ENCODE measurements around the gene MCU. TPM values are rescaled to one million over a fixed set of nuclear protein-coding genes. Genes with fewer than 3 reads are reported as not detected.

MCU gene
- polyA plus RNA-seq, 1 donor (not counting 4 experiments of a cell fraction or from before 2014, with no cell fraction given) = 103 TPM

DNA sequence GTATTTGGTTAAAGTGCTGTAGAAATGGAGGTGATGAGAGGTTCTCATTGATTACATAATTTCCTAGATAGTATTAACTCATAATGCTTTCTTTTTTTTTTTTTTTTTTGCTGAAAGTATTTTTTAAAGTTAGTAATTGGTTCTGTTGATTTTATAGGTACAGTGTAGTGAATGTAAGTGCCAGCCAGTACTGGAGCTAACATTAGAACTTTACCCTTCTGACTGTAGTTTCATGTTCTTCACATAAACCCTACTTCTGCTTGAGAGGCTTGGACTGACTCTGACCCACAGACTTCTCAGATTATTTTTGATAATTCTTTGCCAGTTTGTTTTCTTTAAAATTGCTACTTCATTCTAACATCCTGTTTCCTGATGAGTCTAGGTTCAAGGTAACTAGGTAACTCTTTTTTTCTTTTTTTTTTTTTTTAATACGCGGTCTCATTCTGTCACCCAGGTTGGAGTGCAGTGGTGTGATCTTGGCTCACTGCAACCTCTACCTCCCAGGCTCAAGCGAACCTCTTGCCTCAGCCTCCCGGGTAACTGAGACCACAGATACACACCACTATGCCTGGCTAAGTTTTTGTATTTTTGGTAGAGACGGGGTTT lies 109.4 kb downstream of the MCU start:
- H4K20me1 ChIP-seq (ENCODE audit: control insufficient read depth, extremely low read depth, insufficient read depth, low read length) = no peaks in the 10 kb centered on the region
- H3K36me3 ChIP-seq (ENCODE audit: control insufficient read depth in 2 of 2, extremely low read depth in 1 of 2, insufficient read depth in 2 of 2, low read length in 2 of 2) = no peaks in the 10 kb centered on the region
- no peak overlapping the region for H3K27ac ChIP-seq (ENCODE audit: control insufficient read depth, insufficient read depth, low read length)
- H3K4me3 ChIP-seq (ENCODE audit: control insufficient read depth in 2 of 3, extremely low read depth in 1 of 3, insufficient read depth in 2 of 3, low read depth in 1 of 3, low read length in 3 of 3) = no peak overlapping the region
- H2AFZ ChIP-seq (ENCODE audit: control insufficient read depth, low read length) = no peak overlapping the region
- FAIRE-seq = no peak
- no peaks in the 10 kb centered on the region for H3K9me1 ChIP-seq (ENCODE audit: control insufficient read depth, extremely low read depth, insufficient read depth, low read length)
- H3K27me3 ChIP-seq (ENCODE audit: control insufficient read depth, extremely low read depth, insufficient read depth, low read length) = no peaks in the 10 kb centered on the region
- no peak overlapping the region for H3K9ac ChIP-seq (ENCODE audit: control insufficient read depth, extremely low read depth, insufficient read depth, low read length)
- DNase-seq (ENCODE audit: low read depth, low spot score) = no peak
- H3K9me3 ChIP-seq (ENCODE audit: control insufficient read depth, low read depth, low read length) = no peaks in the 10 kb centered on the region
- TF ChIP-seq EZH2 (IDR thresholded peaks at IDR 0.05; ENCODE audit: low read length) = no peak
- TF ChIP-seq, protein P1, sequence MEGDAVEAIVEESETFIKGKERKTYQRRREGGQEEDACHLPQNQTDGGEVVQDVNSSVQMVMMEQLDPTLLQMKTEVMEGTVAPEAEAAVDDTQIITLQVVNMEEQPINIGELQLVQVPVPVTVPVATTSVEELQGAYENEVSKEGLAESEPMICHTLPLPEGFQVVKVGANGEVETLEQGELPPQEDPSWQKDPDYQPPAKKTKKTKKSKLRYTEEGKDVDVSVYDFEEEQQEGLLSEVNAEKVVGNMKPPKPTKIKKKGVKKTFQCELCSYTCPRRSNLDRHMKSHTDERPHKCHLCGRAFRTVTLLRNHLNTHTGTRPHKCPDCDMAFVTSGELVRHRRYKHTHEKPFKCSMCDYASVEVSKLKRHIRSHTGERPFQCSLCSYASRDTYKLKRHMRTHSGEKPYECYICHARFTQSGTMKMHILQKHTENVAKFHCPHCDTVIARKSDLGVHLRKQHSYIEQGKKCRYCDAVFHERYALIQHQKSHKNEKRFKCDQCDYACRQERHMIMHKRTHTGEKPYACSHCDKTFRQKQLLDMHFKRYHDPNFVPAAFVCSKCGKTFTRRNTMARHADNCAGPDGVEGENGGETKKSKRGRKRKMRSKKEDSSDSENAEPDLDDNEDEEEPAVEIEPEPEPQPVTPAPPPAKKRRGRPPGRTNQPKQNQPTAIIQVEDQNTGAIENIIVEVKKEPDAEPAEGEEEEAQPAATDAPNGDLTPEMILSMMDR (optimal IDR thresholded peaks at IDR 0.05 in 1 of 3, IDR thresholded peaks at IDR 0.05 in 1 of 3, conservative IDR thresholded peaks at IDR 0.05 in 1 of 3; ENCODE audit: extremely low read depth in 1 of 3, insufficient read depth in 2 of 3, low read length in 3 of 3) = no peak
- dilution Hi-C loops (cut with MboI; ENCODE audit: extremely low pct_ligation_motif_present, low sequenced_read_pairs) = no loop called here
- no peak overlapping the region for H3K4me2 ChIP-seq (ENCODE audit: control insufficient read depth, extremely low read depth, insufficient read depth, low read depth, low read length)
- no peaks in the 10 kb centered on the region for H3K4me1 ChIP-seq (ENCODE audit: control insufficient read depth, extremely low read depth, insufficient read depth, low read length)
- peaks cover 9% of the 10 kb centered on the region for H3K79me2 ChIP-seq (ENCODE audit: control insufficient read depth, insufficient read depth, low read length)

DNA sequence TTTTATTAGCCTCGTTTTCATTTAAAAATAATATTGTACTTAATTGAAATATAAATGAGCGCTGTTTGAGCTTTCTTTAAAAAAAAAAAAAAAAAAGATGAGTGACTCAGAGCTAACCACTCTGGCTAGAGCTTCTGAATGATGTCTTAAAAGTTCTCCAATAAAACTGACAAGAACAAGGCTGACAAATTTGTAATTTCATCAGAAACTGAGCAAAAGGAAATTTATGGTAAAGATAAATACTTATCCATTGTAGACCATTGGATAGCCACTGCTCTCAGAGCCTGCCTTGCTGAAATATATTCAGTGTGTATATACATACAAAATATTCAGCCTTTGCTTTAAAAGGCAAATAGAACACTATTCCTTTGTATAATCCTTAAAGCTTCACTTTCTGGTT lies 110.4 kb downstream of the MCU start:
- Histone ChIP-seq H3K79me2 (ENCODE audit: control insufficient read depth, insufficient read depth, low read length) (peaks cover 6% of the 10 kb centered on the region), H3K9ac (ENCODE audit: control insufficient read depth, extremely low read depth, insufficient read depth, low read length) (no peak overlapping the region), H2AFZ (ENCODE audit: control insufficient read depth, low read length) (no peak overlapping the region), H3K9me3 (ENCODE audit: control insufficient read depth, low read depth, low read length) (no peaks in the 10 kb centered on the region), H3K4me3 (ENCODE audit: control insufficient read depth in 2 of 3, extremely low read depth in 1 of 3, insufficient read depth in 2 of 3, low read depth in 1 of 3, low read length in 3 of 3) (no peak overlapping the region), H3K4me2 (ENCODE audit: control insufficient read depth, extremely low read depth, insufficient read depth, low read depth, low read length) (no peak overlapping the region), H4K20me1 (ENCODE audit: control insufficient read depth, extremely low read depth, insufficient read depth, low read length) (no peaks in the 10 kb centered on the region), H3K36me3 (ENCODE audit: control insufficient read depth in 2 of 2, extremely low read depth in 1 of 2, insufficient read depth in 2 of 2, low read length in 2 of 2) (no peaks in the 10 kb centered on the region), H3K27ac (ENCODE audit: control insufficient read depth, insufficient read depth, low read length) (no peak overlapping the region), H3K9me1 (ENCODE audit: control insufficient read depth, extremely low read depth, insufficient read depth, low read length) (no peaks in the 10 kb centered on the region), H3K27me3 (ENCODE audit: control insufficient read depth, extremely low read depth, insufficient read depth, low read length) (no peaks in the 10 kb centered on the region), H3K4me1 (ENCODE audit: control insufficient read depth, extremely low read depth, insufficient read depth, low read length) (no peaks in the 10 kb centered on the region)
- TF ChIP-seq, protein P1 (optimal IDR thresholded peaks at IDR 0.05 in 1 of 3, IDR thresholded peaks at IDR 0.05 in 1 of 3, conservative IDR thresholded peaks at IDR 0.05 in 1 of 3; ENCODE audit: extremely low read depth in 1 of 3, insufficient read depth in 2 of 3, low read length in 3 of 3) = no peak
- TF ChIP-seq EZH2 (IDR thresholded peaks at IDR 0.05; ENCODE audit: low read length) = no peak
- DNase-seq (ENCODE audit: low read depth, low spot score) (no peak), FAIRE-seq (no peak)
- dilution Hi-C loops (cut with MboI; ENCODE audit: extremely low pct_ligation_motif_present, low sequenced_read_pairs) = no loop called here

All from keratinocyte (primary cell).